Effector memory CD8-positive, alpha-beta T cell (primary cell): Measurements from ENCODE around the gene ICOSLG.
A peak's percentile ranks its signal among the peaks of the same experiment; 100 is the strongest.
"Not testable (repeated sequence)": the region's sequence is repeated elsewhere in the genome, so short reads cannot be mapped to it uniquely, and the experiment has no call there.

Source experiments
- ATAC-seq: fragments of 150-1000 bp; cut with Tn5 transposase; replicated peaks from 2 replicates; pipeline ENCODE4 v1.10.0; 2021; ENCODE audit warnings: mild to moderate bottlenecking, moderate library complexity
- DNase-seq, 3 experiments: peaks; one replicate each; pipeline ENCODE4 v3.0.0; 2021
- H3K27ac Mint-ChIP-seq, 2 donors: one replicate each; pipeline ENCODE4 v1.8.0; 2022; ENCODE audit warnings: mild to moderate bottlenecking in 2 of 2, mixed read lengths in 2 of 2, moderate library complexity in 2 of 2
- H3K27me3 Mint-ChIP-seq, 2 donors: one replicate each; pipeline ENCODE4 v1.8.0; 2022; ENCODE audit warnings: mixed read lengths in 2 of 2
- H3K36me3 Mint-ChIP-seq: one replicate; pipeline ENCODE4 v1.8.0; 2022; ENCODE audit warnings: mild to moderate bottlenecking, moderate library complexity, mixed read lengths; ENCODE audit not compliant: insufficient read depth
- H3K4me1 Mint-ChIP-seq, 2 donors: one replicate each; pipeline ENCODE4 v1.8.0; 2022; ENCODE audit warnings: low read depth in 2 of 2, mixed read lengths in 2 of 2
- H3K4me3 Mint-ChIP-seq, 2 donors: one replicate each; pipeline ENCODE4 v1.8.0; 2022; ENCODE audit warnings: mild to moderate bottlenecking in 2 of 2, mixed read lengths in 2 of 2, moderate library complexity in 2 of 2
- H3K9me3 Mint-ChIP-seq, 2 donors: one replicate each; pipeline ENCODE4 v1.8.0; 2022; ENCODE audit warnings: mixed read lengths in 2 of 2

The ICOSLG gene

GRCh38 chr21:44260791-44261631, 20.3 kb upstream of the ICOSLG start:
- H3K9me3 Mint-ChIP-seq = no peaks in the 10 kb centered on the region
- H3K4me1 Mint-ChIP-seq = no peaks in the 10 kb centered on the region
- H3K4me3 Mint-ChIP-seq = no peak overlapping the region
- H3K27ac Mint-ChIP-seq = peak overlapping the region; percentile 35
- peaks cover 0 to 10% of the 10 kb centered on the region in 2 donors for H3K27me3 Mint-ChIP-seq
- H3K36me3 Mint-ChIP-seq = peaks cover 2% of the 10 kb centered on the region
- DNase-seq (no peak), ATAC-seq (no peak)

DNA sequence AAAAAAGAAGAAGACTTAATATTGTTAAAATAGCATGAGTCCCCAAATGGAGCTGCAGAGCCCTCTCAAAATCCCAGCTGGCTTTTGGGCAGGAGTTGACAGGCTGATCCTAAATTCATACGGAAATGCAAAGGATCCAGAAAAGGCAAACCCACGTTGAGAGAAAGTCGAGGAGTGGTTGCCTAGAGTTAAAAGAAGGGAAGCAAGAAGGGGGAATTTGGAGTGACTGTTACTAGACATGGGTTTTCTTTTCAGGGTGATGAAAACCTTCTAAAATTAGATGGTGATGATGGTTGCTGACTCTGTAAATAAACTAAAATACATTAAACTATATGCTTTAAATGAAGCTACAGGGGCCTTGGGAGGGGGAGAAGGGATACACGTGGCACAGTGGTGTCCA, 19.3 kb upstream of the ICOSLG start:
- Mint-ChIP-seq H3K36me3 (peaks cover 2% of the 10 kb centered on the region), H3K27ac (no peak overlapping the region), H3K4me3 (no peak overlapping the region), H3K9me3 (no peaks in the 10 kb centered on the region), H3K4me1 (no peaks in the 10 kb centered on the region), H3K27me3 (peaks cover 0 to 16% of the 10 kb centered on the region in 2 donors)
- DNase-seq (no peak), ATAC-seq (no peak)

GRCh38 chr21:44259082-44259705, 18.5 kb upstream of the ICOSLG start:
- DNase-seq = no peak
- Mint-ChIP-seq H3K27me3 (peaks cover 0 to 25% of the 10 kb centered on the region in 2 donors), H3K36me3 (peaks cover 2% of the 10 kb centered on the region), H3K4me1 (no peaks in the 10 kb centered on the region), H3K4me3 (no peak overlapping the region), H3K9me3 (no peaks in the 10 kb centered on the region), H3K27ac (no peak overlapping the region)
- ATAC-seq = no peak

- H3K27ac Mint-ChIP-seq = no peak overlapping the region
- no peak overlapping the region for H3K4me3 Mint-ChIP-seq
- no peak for ATAC-seq
Measured at GRCh38 chr21:44258056-44258725, 17.4 kb upstream of the ICOSLG start.

GRCh38 chr21:44255511-44255981, 14.8 kb upstream of the ICOSLG start:
- DNase-seq = no peak
- Mint-ChIP-seq H3K4me1 (no peaks in the 10 kb centered on the region), H3K27ac (peak overlapping the region in 1 of 2 donors; percentile 75), H3K4me3 (no peak overlapping the region), H3K36me3 (peaks cover 2% of the 10 kb centered on the region), H3K27me3 (peaks cover 7 to 32% of the 10 kb centered on the region in 2 donors), H3K9me3 (no peaks in the 10 kb centered on the region)
- ATAC-seq = no peak

More at GRCh38 chr21:44258056-44258725, 17.4 kb upstream of the ICOSLG start:
- DNase-seq = no peak
- Mint-ChIP-seq H3K27me3 (peaks cover 7 to 32% of the 10 kb centered on the region in 2 donors), H3K36me3 (peaks cover 2% of the 10 kb centered on the region), H3K4me1 (no peaks in the 10 kb centered on the region), H3K9me3 (no peaks in the 10 kb centered on the region)

GRCh38 chr21:44253832-44254710, 13.3 kb upstream of the ICOSLG start:
- no peaks in the 10 kb centered on the region for H3K36me3 Mint-ChIP-seq
- H3K27me3 Mint-ChIP-seq = peaks cover 7 to 32% of the 10 kb centered on the region in 2 donors
- H3K4me3 Mint-ChIP-seq = no peak overlapping the region
- H3K9me3 Mint-ChIP-seq = no peaks in the 10 kb centered on the region
- no peaks in the 10 kb centered on the region for H3K4me1 Mint-ChIP-seq
- ATAC-seq (no peak), DNase-seq (no peak)
- H3K27ac Mint-ChIP-seq = peak overlapping the region in 1 of 2 donors; percentile 75

- not testable (repeated sequence) for DNase-seq, H3K4me1 Mint-ChIP-seq, H3K36me3 Mint-ChIP-seq, H3K4me3 Mint-ChIP-seq, H3K27me3 Mint-ChIP-seq, H3K9me3 Mint-ChIP-seq, H3K27ac Mint-ChIP-seq, ATAC-seq
Measured at GRCh38 chr21:44249204-44250037, 8.7 kb upstream of the ICOSLG start.

DNA sequence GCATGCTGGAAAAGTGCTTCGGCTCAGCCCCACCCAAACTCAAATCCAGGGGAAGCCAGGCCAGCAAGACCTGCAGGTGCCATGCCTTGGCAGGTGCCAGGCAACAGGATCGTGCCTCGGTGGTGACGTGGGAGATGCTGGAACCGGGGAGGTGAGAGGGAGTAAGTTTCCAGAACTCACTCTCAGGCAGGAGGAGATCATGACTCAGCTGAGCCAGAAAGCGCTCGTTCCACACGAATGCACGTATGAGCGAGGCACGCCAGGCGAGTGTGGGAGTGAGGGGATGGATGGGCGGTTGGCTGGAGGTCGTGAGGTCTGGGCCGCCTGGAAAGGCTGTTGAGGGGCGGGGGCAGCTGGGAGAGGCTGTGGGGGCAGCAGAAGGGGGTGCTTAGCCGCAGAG, 7.2 kb upstream of the ICOSLG start:
- not testable (repeated sequence) for ATAC-seq, H3K4me1 Mint-ChIP-seq, H3K27ac Mint-ChIP-seq, H3K9me3 Mint-ChIP-seq, H3K27me3 Mint-ChIP-seq, H3K36me3 Mint-ChIP-seq, H3K4me3 Mint-ChIP-seq, DNase-seq

DNA sequence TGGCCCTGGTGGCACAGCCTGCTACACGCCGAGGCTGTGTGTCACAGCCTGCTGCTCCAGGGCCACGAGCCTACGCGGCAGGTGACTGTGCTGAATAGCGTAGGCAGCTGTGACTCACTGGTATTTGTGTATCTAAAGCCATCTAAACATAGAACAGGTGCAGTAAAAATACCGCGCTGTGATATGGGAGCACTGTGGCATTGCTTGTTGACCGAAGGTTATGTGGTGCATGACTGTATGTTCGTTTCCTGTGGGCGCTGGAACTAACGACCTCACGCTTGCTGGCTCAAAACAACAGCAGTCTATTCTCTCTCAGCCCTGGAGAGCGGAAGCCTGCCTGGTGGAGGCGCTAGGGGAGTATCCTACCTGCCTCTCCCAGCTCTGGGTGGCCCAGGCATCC, 3.2 kb upstream of the ICOSLG start:
- H3K4me1 Mint-ChIP-seq, H3K36me3 Mint-ChIP-seq, DNase-seq, H3K27ac Mint-ChIP-seq, H3K9me3 Mint-ChIP-seq, H3K27me3 Mint-ChIP-seq, H3K4me3 Mint-ChIP-seq: not testable (repeated sequence)
- ATAC-seq = peak; percentile 83

DNA sequence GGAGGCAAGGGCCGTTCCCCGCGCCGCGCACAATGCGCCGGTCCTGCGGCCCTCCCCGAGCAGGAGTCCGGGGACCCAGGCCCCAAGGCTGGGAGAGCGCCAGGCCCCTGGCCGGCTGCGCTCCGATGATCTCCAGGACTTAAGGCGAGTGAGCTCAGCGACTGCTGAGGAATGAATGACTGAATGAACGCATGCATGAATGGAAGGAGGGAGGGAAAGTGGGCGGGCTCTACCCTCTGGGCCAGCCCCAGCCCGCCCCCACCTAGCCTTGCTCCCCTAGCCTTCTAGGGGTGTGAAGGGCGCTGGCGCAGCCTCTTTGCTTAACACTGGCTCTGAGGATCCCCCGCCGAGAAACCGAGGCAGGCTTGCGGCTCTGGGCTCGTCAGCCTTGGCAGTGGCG, 538 bp upstream of the ICOSLG start:
- DNase-seq, H3K27ac Mint-ChIP-seq, H3K4me1 Mint-ChIP-seq, H3K27me3 Mint-ChIP-seq, H3K9me3 Mint-ChIP-seq, H3K4me3 Mint-ChIP-seq, H3K36me3 Mint-ChIP-seq: not testable (repeated sequence)
- peak; percentile 27 for ATAC-seq

DNA sequence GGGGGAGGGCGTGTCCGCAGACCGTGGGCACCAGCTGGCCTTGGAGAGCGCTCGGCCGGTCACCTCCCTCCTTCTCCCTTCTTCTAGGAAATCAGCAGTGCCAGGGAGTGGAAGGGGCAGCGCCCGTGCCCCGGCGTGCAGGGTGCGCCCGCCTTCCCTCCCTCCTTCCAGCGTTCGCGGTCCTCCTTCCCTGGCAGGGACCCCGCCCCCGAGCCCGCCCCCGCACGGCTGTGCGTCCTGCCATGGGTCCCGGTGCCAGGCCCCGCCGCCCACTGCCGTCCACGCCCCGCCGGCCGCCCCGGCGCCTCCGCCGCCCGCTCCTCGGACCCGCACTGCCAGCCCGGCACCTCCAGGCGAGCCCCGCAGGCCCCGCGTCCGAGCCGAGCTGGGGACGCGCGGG, 390 bp downstream of the ICOSLG start:
- H3K4me1 Mint-ChIP-seq, H3K27me3 Mint-ChIP-seq, H3K36me3 Mint-ChIP-seq, ATAC-seq, H3K27ac Mint-ChIP-seq, DNase-seq, H3K4me3 Mint-ChIP-seq, H3K9me3 Mint-ChIP-seq: not testable (repeated sequence)

GRCh38 chr21:44229561-44229960, 11.2 kb downstream of the ICOSLG start:
- H3K4me1 Mint-ChIP-seq, DNase-seq, H3K27me3 Mint-ChIP-seq, H3K27ac Mint-ChIP-seq, H3K9me3 Mint-ChIP-seq, H3K4me3 Mint-ChIP-seq, H3K36me3 Mint-ChIP-seq, ATAC-seq: not testable (repeated sequence)
